Measurements from ENCODE around the gene PPM1E. TPM values are rescaled to one million over a fixed set of nuclear protein-coding genes. Genes with fewer than 3 reads are reported as not detected.
A peak's percentile ranks its signal among the peaks of the same experiment; 100 is the strongest.

Gene PPM1E
- total RNA-seq, 2 donors from 2014 or later: 4.1 to 7.8 TPM

DNA sequence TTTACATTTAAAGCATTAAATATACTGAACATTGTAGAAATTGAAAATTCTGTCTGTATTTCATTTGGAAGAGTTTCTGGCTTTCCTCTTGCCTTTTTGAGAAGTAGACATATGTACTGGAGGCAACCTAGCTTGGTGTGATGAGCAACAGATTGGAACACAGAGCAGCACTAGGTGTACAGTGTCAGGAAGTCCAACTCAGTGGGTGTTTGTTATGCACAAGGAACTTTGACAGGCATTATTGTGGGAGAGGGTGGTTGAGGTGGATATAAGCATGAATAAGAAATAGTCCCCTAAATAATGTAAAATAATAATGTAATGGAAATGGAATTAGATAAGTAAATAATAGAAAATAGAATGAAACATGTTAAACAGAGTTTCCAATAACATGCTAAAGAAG, 58.1 kb downstream of the PPM1E start:
- H3K27ac ChIP-seq: no peak overlapping the region
- no peaks in the 10 kb centered on the region for H3K9me3 ChIP-seq
- H3K27me3 ChIP-seq (replicated peaks; ENCODE audit: insufficient read depth): no peaks in the 10 kb centered on the region
- no peak for DNase-seq (ENCODE audit: low spot score)
- H3K36me3 ChIP-seq: no peaks in the 10 kb centered on the region
- no peaks in the 10 kb centered on the region for H3K4me1 ChIP-seq (replicated peaks)
- TF ChIP-seq, protein P1, sequence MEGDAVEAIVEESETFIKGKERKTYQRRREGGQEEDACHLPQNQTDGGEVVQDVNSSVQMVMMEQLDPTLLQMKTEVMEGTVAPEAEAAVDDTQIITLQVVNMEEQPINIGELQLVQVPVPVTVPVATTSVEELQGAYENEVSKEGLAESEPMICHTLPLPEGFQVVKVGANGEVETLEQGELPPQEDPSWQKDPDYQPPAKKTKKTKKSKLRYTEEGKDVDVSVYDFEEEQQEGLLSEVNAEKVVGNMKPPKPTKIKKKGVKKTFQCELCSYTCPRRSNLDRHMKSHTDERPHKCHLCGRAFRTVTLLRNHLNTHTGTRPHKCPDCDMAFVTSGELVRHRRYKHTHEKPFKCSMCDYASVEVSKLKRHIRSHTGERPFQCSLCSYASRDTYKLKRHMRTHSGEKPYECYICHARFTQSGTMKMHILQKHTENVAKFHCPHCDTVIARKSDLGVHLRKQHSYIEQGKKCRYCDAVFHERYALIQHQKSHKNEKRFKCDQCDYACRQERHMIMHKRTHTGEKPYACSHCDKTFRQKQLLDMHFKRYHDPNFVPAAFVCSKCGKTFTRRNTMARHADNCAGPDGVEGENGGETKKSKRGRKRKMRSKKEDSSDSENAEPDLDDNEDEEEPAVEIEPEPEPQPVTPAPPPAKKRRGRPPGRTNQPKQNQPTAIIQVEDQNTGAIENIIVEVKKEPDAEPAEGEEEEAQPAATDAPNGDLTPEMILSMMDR (IDR thresholded peaks at IDR 0.05): no peak
- TF ChIP-seq POLR2AphosphoS5 (IDR thresholded peaks at IDR 0.05): no peak
- TF ChIP-seq POLR2A (IDR thresholded peaks at IDR 0.05): no peak
- intact Hi-C loops (cut with DNase I): no loop called here
- no peak overlapping the region for H3K4me3 ChIP-seq

DNA sequence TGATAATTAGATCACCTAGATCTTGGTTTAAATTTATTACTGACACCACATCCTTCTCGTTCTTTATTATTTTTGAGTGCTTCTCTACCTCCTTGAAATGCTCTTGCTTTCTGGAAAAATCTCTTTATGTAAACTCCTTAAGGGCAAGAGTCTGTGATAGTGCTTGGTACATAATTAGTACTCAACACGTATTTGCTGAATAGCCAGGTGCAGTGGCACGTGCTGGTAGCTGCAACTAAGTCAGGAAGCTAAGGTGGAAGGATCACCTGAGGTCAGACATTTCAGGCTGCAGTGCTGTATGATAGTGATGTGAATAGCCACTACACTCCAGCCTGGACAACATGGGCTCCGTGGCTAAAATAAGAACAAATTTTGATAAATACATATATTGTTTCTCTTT, 63.0 kb downstream of the PPM1E start:
- H3K4me1 ChIP-seq (replicated peaks): no peaks in the 10 kb centered on the region
- no peak for TF ChIP-seq POLR2A (IDR thresholded peaks at IDR 0.05)
- no peak for TF ChIP-seq POLR2AphosphoS5 (IDR thresholded peaks at IDR 0.05)
- TF ChIP-seq, protein P1 (IDR thresholded peaks at IDR 0.05): no peak
- intact Hi-C loops (cut with DNase I): no loop called here
- H3K27me3 ChIP-seq (replicated peaks; ENCODE audit: insufficient read depth): no peaks in the 10 kb centered on the region
- no peaks in the 10 kb centered on the region for H3K9me3 ChIP-seq
- no peak overlapping the region for H3K27ac ChIP-seq
- no peak for DNase-seq (ENCODE audit: low spot score)
- H3K4me3 ChIP-seq: no peak overlapping the region
- WGBS: 81% methylated on average over 4 of the region's 4 CpGs
- H3K36me3 ChIP-seq: no peaks in the 10 kb centered on the region

DNA sequence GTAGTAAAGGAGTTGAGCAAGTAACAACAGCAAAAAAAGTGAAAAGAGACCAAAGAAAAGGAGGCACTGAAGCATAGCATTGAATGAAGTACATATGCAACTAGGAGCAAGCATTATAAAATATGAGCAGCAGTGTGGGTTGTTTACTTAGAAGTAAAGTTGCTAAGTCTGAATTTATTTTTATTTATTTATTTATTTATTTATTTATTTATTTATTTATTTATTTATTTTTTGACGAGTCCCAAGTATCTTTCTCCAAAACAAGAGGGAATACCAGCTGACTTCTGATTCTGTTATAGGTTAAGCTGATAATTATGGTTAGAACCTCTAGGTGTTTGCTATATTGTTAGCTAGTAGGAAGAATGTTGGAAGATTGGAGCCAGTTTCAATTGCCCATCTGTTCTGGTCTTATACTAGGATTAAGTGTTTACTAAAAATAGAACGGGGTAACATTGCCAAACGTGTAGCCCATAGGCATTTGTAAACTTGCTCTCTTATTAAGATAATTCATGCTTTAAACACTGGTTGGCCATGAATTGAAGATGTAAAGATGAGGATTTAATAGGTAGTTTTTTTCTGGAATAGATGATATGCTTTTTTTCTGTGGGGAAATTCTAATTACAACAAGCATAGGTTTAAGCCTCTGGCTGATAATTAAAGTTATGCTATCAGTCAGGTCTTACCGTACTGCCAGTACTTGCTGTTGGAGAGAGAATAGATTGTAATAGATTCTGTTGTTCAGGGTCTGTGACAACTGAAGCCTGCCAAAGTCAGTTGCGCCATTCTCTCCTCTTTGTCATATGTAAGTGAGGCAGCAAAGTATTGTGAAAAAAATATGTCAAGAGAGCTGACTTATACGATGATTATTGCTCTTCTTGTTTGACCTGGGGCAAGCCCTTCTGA, 66.7 kb downstream of the PPM1E start:
- intact Hi-C loops (cut with DNase I): no loop called here
- TF ChIP-seq, protein P1 (IDR thresholded peaks at IDR 0.05): no peak
- TF ChIP-seq POLR2AphosphoS5 (IDR thresholded peaks at IDR 0.05) (no peak), POLR2A (IDR thresholded peaks at IDR 0.05) (no peak)
- Histone ChIP-seq H3K27me3 (replicated peaks; ENCODE audit: insufficient read depth) (no peaks in the 10 kb centered on the region), H3K9me3 (no peaks in the 10 kb centered on the region), H3K36me3 (no peaks in the 10 kb centered on the region), H3K27ac (no peak overlapping the region), H3K4me3 (no peak overlapping the region), H3K4me1 (replicated peaks) (no peaks in the 10 kb centered on the region)
- DNase-seq (ENCODE audit: low spot score): no peak
- WGBS: 39% methylated on average over 6 of the region's 6 CpGs

DNA sequence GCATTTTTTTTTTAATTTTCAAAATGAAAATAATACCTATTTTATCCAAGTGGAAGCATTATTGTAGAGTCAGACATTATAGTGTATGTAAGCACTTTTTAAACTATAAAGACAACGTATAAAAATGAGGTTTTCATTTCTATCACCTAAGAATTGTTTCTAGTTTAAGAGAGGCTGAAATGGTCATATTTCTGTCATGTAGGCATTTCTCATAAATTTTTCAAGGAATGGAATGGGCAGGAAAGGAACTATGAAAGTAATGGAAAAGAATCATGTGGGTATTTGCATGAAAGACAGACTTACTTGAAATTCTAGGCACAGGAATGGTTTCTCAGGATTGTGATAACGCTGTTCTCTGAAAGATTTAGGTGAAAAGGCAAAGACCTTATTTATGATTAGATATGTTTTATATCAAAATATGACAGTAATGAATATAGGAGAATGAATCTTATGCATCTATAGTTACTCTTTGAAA, 67.4 kb downstream of the PPM1E start:
- Histone ChIP-seq H3K27ac (no peak overlapping the region), H3K4me3 (no peak overlapping the region), H3K27me3 (replicated peaks; ENCODE audit: insufficient read depth) (no peaks in the 10 kb centered on the region), H3K9me3 (no peaks in the 10 kb centered on the region), H3K36me3 (no peaks in the 10 kb centered on the region), H3K4me1 (replicated peaks) (no peaks in the 10 kb centered on the region)
- 50% methylated on average over 2 of the region's 2 CpGs for WGBS
- no peak for TF ChIP-seq POLR2A (IDR thresholded peaks at IDR 0.05)
- TF ChIP-seq, protein P1 (IDR thresholded peaks at IDR 0.05): no peak
- TF ChIP-seq POLR2AphosphoS5 (IDR thresholded peaks at IDR 0.05): no peak
- no peak for DNase-seq (ENCODE audit: low spot score)
- intact Hi-C loops (cut with DNase I): no loop called here

DNA sequence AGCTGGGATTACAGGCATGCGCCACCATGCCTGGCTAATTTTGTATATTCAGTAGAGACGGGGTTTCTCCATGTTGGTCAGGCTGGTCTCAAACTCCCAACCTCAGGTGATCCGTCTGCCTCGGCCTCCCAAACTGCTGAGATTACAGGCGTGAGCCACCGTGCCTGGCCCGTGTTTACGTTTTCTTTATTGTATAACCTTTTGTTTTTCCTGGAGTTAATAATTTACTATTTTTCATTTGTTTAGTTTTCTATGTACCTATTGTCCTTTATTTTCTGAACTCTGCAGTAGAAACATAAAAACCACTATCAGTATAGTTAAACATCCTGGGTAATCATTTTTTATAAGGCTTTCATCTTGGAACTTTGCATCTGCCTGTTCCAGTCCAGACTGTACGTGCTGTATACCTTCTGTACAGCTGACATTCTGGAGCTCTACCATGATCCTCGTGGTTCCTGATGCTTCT, 73.6 kb downstream of the PPM1E start:
- peak; percentile 16 for TF ChIP-seq POLR2AphosphoS5 (IDR thresholded peaks at IDR 0.05)
- TF ChIP-seq, protein P1 (IDR thresholded peaks at IDR 0.05): no peak
- no peak for TF ChIP-seq POLR2A (IDR thresholded peaks at IDR 0.05)
- Histone ChIP-seq H3K27me3 (replicated peaks; ENCODE audit: insufficient read depth) (no peaks in the 10 kb centered on the region), H3K4me1 (replicated peaks) (no peaks in the 10 kb centered on the region), H3K4me3 (no peak overlapping the region), H3K36me3 (no peaks in the 10 kb centered on the region), H3K27ac (peak overlapping the region in 1 of 2 donors; percentile 33), H3K9me3 (no peaks in the 10 kb centered on the region)
- 71% methylated on average over 10 of the region's 10 CpGs for WGBS
- no peak for DNase-seq (ENCODE audit: low spot score)
- intact Hi-C loops (cut with DNase I): no loop called here

All from prostate gland (tissue), 2 donors.